ENCODE data around the gene TVP23C. TPM values are rescaled to one million over a fixed set of nuclear protein-coding genes. Genes with fewer than 3 reads are reported as not detected.
"Not testable (repeated sequence)": the region's sequence is repeated elsewhere in the genome, so short reads cannot be mapped to it uniquely, and the experiment has no call there.

Gene TVP23C
- total RNA-seq, 1 experiment from 2014 or later = 16.9 TPM

DNA sequence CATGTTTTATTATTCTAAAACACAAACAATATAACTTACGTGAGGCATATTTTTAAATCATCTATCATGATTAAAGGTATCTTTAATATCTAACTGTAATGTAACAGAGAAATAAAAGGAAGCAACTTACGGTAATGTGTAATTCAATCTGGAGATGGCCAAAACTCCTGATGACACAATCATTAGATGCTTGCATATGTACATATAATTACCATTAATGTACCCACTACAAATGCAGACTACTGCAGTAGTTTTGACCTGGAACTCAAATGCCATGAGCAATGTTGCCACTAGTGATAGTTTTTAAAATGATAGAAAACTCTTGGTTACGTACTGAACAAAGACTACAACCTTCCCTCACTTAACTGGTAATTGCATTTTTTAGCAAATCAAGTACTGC, 30.2 kb downstream of the TVP23C start:
- H3K9ac ChIP-seq (ENCODE audit: extremely low read depth, insufficient read length, low read length); H3K23me2 ChIP-seq (ENCODE audit: insufficient read length, low read depth, low read length, poor library complexity, severe bottlenecking); H3K4me2 ChIP-seq (ENCODE audit: insufficient read depth, insufficient read length, low read length); H2BK120ac ChIP-seq (ENCODE audit: low read depth, low read length, poor library complexity, severe bottlenecking); H3K4me1 Mint-ChIP-seq; H4K91ac ChIP-seq (ENCODE audit: insufficient read length, low read depth, low read length); H2AK5ac ChIP-seq (ENCODE audit: insufficient read length, low read length); H3K4ac ChIP-seq (ENCODE audit: low read depth, low read length); H2AFZ ChIP-seq (ENCODE audit: low read length); H3K4me1 ChIP-seq (ENCODE audit: insufficient read depth, low read length); H4K20me1 ChIP-seq (ENCODE audit: control insufficient read depth, insufficient read depth, insufficient read length); H2BK20ac ChIP-seq (ENCODE audit: low read depth, low read length, poor library complexity, severe bottlenecking); H3K18ac ChIP-seq (ENCODE audit: insufficient read length, low read depth, low read length); H2BK12ac ChIP-seq (ENCODE audit: insufficient read length, low read depth, low read length); H3K27ac Mint-ChIP-seq; DNase-seq; H3K79me2 ChIP-seq (ENCODE audit: insufficient read depth, low read length); H3K14ac ChIP-seq (ENCODE audit: insufficient read depth, low read length); H4K5ac ChIP-seq (ENCODE audit: insufficient read length, low read depth, low read length); H3K9me3 ChIP-seq (ENCODE audit: control insufficient read depth, low read depth, low read length); H3K9me3 Mint-ChIP-seq; H4K8ac ChIP-seq (replicated peaks; ENCODE audit: insufficient read length, low read depth, low read length); H3K27me3 ChIP-seq (ENCODE audit: insufficient read depth, low read length); H3K56ac ChIP-seq (ENCODE audit: insufficient read length, low read depth, low read length); H3K27ac ChIP-seq (ENCODE audit: insufficient read length, low read depth, low read length); H3T11ph ChIP-seq (ENCODE audit: low read length); H3K79me1 ChIP-seq (ENCODE audit: insufficient read depth, low read depth, low read length, poor library complexity, severe bottlenecking); H2BK15ac ChIP-seq (ENCODE audit: low read depth, low read length); H3K27me3 Mint-ChIP-seq (ENCODE audit: low read depth); H3K4me3 Mint-ChIP-seq; H2BK5ac ChIP-seq (ENCODE audit: insufficient read length, low read length); H3K23ac ChIP-seq (ENCODE audit: insufficient read length, low read depth, low read length): not testable (repeated sequence)
- peaks cover 5 to 22% (median 15%) of the 10 kb centered on the region in 3 experiments; a peak in 6 of 7 replicates for H3K36me3 Mint-ChIP-seq (ENCODE audit: insufficient read depth in 1 of 3, low read depth in 3 of 3)
- WGBS (ENCODE audit: extremely low coverage, insufficient read length, low lambda C conversion rate) = no CpG with 5 or more reads among the region's 3 CpGs

Data from H9 (cell line).